Measurements from ENCODE around the gene BIRC7. TPM values are rescaled to one million over a fixed set of nuclear protein-coding genes. Genes with fewer than 3 reads are reported as not detected.

The BIRC7 gene
- total and polyA plus RNA-seq, 2 of the 4 experiments (the other 2 are of a cell fraction): not detected

DNA sequence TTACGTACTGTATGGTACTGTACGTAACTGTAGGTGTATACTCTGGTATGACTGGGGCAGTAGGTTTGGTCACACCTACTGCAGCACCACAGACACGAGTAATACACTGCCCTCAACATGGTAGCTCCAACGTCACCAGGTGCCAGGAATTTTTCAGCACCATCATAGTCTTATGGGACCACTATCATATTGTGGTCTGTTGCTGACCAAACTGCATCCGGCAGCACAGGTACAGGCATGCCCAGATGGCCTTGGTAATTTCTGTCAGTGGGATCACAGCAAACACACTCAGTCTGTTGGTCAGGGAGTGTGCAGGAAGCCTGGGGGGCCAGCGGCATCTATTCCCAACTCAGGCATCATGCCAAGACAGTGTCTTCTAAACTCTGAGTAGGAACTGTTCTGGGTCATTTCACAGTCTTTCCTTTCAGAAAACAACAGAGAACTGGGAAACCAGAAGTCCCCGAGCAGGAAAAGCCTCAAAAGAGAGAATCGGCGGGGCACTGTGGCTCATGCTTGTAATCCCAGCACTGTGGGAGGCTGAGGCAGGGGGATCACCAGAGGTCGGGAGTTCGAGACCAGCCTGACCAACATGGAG is 25.6 kb upstream of the BIRC7 start:
- WGBS, 2 experiments (ENCODE audit: extremely low coverage in 2 of 2, insufficient read length in 1 of 2): 84% methylated on average over 3 of the region's 11 CpGs; no CpG with 5 or more reads in 1 of the 2 experiments
- no peak overlapping the region for H3K14ac ChIP-seq (replicated peaks; ENCODE audit: low read depth, low read length)
- ChIA-PET CTCF (no interaction called here), POLR2A (ENCODE audit: unreplicated experiment) (no interaction called here)
- TF ChIP-seq, protein P1, sequence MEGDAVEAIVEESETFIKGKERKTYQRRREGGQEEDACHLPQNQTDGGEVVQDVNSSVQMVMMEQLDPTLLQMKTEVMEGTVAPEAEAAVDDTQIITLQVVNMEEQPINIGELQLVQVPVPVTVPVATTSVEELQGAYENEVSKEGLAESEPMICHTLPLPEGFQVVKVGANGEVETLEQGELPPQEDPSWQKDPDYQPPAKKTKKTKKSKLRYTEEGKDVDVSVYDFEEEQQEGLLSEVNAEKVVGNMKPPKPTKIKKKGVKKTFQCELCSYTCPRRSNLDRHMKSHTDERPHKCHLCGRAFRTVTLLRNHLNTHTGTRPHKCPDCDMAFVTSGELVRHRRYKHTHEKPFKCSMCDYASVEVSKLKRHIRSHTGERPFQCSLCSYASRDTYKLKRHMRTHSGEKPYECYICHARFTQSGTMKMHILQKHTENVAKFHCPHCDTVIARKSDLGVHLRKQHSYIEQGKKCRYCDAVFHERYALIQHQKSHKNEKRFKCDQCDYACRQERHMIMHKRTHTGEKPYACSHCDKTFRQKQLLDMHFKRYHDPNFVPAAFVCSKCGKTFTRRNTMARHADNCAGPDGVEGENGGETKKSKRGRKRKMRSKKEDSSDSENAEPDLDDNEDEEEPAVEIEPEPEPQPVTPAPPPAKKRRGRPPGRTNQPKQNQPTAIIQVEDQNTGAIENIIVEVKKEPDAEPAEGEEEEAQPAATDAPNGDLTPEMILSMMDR (conservative IDR thresholded peaks at IDR 0.05; ENCODE audit: low read depth, low read length): no peak
- TF ChIP-seq CHD1 (IDR thresholded peaks at IDR 0.05; ENCODE audit: low read depth, low read length) (no peak), BHLHE40 (IDR thresholded peaks at IDR 0.05; ENCODE audit: low read depth, low read length) (no peak), MAFK (IDR thresholded peaks at IDR 0.05; ENCODE audit: low read depth, low read length) (no peak), MAZ (IDR thresholded peaks at IDR 0.05; ENCODE audit: borderline replicate concordance, low read depth, low read length) (no peak), RAD21 (IDR thresholded peaks at IDR 0.05; ENCODE audit: low read length) (no peak), MXI1 (IDR thresholded peaks at IDR 0.05; ENCODE audit: borderline replicate concordance, low read depth, low read length) (no peak), RFX5 (IDR thresholded peaks at IDR 0.05; ENCODE audit: low read depth, low read length) (no peak), RCOR1 (IDR thresholded peaks at IDR 0.05; ENCODE audit: insufficient replicate concordance, low read length) (no peak), POLR2A (IDR thresholded peaks at IDR 0.05; ENCODE audit: low read depth, low read length) (no peak), NFE2L2 (IDR thresholded peaks at IDR 0.05; ENCODE audit: low read depth, low read length) (no peak)
- TF ChIP-seq, protein P2, sequence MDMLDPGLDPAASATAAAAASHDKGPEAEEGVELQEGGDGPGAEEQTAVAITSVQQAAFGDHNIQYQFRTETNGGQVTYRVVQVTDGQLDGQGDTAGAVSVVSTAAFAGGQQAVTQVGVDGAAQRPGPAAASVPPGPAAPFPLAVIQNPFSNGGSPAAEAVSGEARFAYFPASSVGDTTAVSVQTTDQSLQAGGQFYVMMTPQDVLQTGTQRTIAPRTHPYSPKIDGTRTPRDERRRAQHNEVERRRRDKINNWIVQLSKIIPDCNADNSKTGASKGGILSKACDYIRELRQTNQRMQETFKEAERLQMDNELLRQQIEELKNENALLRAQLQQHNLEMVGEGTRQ (IDR thresholded peaks at IDR 0.05; ENCODE audit: low read depth, low read length): no peak
- TF ChIP-seq, protein P3, sequence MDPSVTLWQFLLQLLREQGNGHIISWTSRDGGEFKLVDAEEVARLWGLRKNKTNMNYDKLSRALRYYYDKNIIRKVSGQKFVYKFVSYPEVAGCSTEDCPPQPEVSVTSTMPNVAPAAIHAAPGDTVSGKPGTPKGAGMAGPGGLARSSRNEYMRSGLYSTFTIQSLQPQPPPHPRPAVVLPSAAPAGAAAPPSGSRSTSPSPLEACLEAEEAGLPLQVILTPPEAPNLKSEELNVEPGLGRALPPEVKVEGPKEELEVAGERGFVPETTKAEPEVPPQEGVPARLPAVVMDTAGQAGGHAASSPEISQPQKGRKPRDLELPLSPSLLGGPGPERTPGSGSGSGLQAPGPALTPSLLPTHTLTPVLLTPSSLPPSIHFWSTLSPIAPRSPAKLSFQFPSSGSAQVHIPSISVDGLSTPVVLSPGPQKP (IDR thresholded peaks at IDR 0.05; ENCODE audit: borderline replicate concordance, low read depth, low read length): no peak
- H3K27me3 ChIP-seq (ENCODE audit: control insufficient read depth, insufficient read depth, low read length): no peaks in the 10 kb centered on the region
- no peak overlapping the region for H2AFZ ChIP-seq (replicated peaks; ENCODE audit: low read length, poor library complexity)
- H3K9me1 ChIP-seq (ENCODE audit: insufficient read depth, low read length): peaks cover 6% of the 10 kb centered on the region; the same call in 1 of the 2 replicates
- no peak overlapping the region for H3K23ac ChIP-seq (ENCODE audit: low read depth, low read length)
- H3K56ac ChIP-seq (ENCODE audit: extremely low read depth, insufficient read depth, low read length): no peak overlapping the region
- no peak overlapping the region for H4K5ac ChIP-seq (ENCODE audit: low read depth, low read length)
- no peak overlapping the region for H3K18ac ChIP-seq (ENCODE audit: low read depth, low read length)
- no peak overlapping the region for H2BK15ac ChIP-seq (ENCODE audit: low read depth, low read length)
- peaks cover 54% of the 10 kb centered on the region for H3K36me3 ChIP-seq (ENCODE audit: control insufficient read depth, insufficient read depth, low read length)
- H3K79me1 ChIP-seq (ENCODE audit: low read depth in 1 of 2, low read length in 2 of 2): peaks cover 39 to 84% of the 10 kb centered on the region in 2 experiments
- no peak overlapping the region for H4K8ac ChIP-seq (ENCODE audit: low read depth in 2 of 2, low read length in 2 of 2)
- H3K9ac ChIP-seq (ENCODE audit: low read depth, low read length): no peak overlapping the region
- no TSS peak for BruUV-seq (replicated peaks)
- intact Hi-C loops (cut with micrococcal nuclease): no loop called here
- in situ Hi-C loops (cut with MboI; ENCODE audit: low sequenced_read_pairs): no loop called here
- no peak overlapping the region for H3K4me3 ChIP-seq (ENCODE audit: insufficient read depth, low read depth, low read length)
- H3K4ac ChIP-seq (ENCODE audit: low read depth, low read length): no peak overlapping the region
- H3K27ac ChIP-seq (ENCODE audit: insufficient read depth, low read length): no peak overlapping the region
- no peak for DNase-seq
- dilution Hi-C loops (cut with HindIII; ENCODE audit: low sequenced_read_pairs, unreplicated experiment): no loop called here
- H3K4me1 ChIP-seq (ENCODE audit: control insufficient read depth, insufficient read depth, low read length): peaks cover 4% of the 10 kb centered on the region
- no peak overlapping the region for H2BK20ac ChIP-seq (ENCODE audit: low read depth, low read length)
- H3K4me2 ChIP-seq (ENCODE audit: low read depth, low read length): no peak overlapping the region
- H2BK120ac ChIP-seq (ENCODE audit: low read depth, low read length): no peak overlapping the region
- H2AK9ac ChIP-seq (replicated peaks; ENCODE audit: low read depth, low read length, poor library complexity): no peak overlapping the region
- no peaks in the 10 kb centered on the region for H3K9me3 ChIP-seq (ENCODE audit: control insufficient read depth, insufficient read depth, low read length)
- no peak overlapping the region for H2BK5ac ChIP-seq (ENCODE audit: low read depth, low read length, poor library complexity, severe bottlenecking)
- ATAC-seq (ENCODE audit: low read depth): no peak
- H4K91ac ChIP-seq (ENCODE audit: insufficient read depth, low read depth, low read length): no peak overlapping the region
- no peak overlapping the region for H2AK5ac ChIP-seq (ENCODE audit: low read depth, low read length)
- peaks cover 93% of the 10 kb centered on the region for H4K20me1 ChIP-seq (ENCODE audit: insufficient read depth, low read length)

Measured in IMR-90 (cell line).